ENCODE measurements around the gene RTKN2.

DNA sequence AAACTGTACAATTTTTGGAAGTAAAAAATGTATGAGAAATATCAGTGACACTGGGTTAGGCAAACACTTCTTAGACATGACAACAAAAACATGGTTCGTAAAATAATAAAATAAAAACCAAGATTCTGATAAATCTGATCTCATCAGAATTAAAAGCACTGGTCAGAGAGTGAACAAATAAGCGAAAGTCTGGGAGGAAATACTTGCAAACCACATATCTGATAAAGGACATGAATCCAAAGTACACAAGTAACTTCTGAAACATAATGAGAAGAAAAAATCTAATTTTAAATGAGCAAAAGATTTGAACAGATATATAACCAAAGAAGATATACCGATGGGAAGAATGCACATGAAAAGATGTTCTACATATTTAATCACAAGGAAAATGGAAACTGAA is 91.5 kb downstream of the RTKN2 start:
- TF ChIP-seq, protein P1, sequence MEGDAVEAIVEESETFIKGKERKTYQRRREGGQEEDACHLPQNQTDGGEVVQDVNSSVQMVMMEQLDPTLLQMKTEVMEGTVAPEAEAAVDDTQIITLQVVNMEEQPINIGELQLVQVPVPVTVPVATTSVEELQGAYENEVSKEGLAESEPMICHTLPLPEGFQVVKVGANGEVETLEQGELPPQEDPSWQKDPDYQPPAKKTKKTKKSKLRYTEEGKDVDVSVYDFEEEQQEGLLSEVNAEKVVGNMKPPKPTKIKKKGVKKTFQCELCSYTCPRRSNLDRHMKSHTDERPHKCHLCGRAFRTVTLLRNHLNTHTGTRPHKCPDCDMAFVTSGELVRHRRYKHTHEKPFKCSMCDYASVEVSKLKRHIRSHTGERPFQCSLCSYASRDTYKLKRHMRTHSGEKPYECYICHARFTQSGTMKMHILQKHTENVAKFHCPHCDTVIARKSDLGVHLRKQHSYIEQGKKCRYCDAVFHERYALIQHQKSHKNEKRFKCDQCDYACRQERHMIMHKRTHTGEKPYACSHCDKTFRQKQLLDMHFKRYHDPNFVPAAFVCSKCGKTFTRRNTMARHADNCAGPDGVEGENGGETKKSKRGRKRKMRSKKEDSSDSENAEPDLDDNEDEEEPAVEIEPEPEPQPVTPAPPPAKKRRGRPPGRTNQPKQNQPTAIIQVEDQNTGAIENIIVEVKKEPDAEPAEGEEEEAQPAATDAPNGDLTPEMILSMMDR (IDR thresholded peaks at IDR 0.05), result no peak
- TF ChIP-seq SIN3A (IDR thresholded peaks at IDR 0.05; ENCODE audit: borderline replicate concordance, insufficient read depth, low read depth, low read length), result no peak

Data from Panc1 (cell line).